B cell (primary cell): ENCODE data around the gene SMARCD3. TPM values are rescaled to one million over a fixed set of nuclear protein-coding genes. Genes with fewer than 3 reads are reported as not detected.

Source experiments
- ATAC-seq: fragments of 200-7000 bp; cut with Tn5 transposase; one replicate; pipeline ENCODE4 v1.10.0; 2021; ENCODE audit warnings: low read depth, mild to moderate bottlenecking, moderate number of reproducible peaks, moderate library complexity
- CTCF ChIA-PET: fragments of 350-600 bp; sonication (Branson Sonifier 250); formaldehyde crosslinking; loops from one replicate; lab custom pipeline; 2021; ENCODE audit warnings: antibody characterized with exemption, inconsistent platforms; lab: Charles Lee
- POLR2A ChIA-PET: fragments of 350-600 bp; sonication (Branson Sonifier 250); formaldehyde crosslinking; loops from one replicate; lab custom pipeline; 2021; ENCODE audit warnings: antibody characterized with exemption; lab: Charles Lee
- DNase-seq: peaks from one replicate; pipeline ENCODE4 v3.0.0; 2013
- H2AFZ ChIP-seq: 2 replicates; pipeline ENCODE4 v1.6.1; 2012; ENCODE audit warnings: mild to moderate bottlenecking, low read depth, low read length; ENCODE audit not compliant: insufficient read depth, poor library complexity, severe bottlenecking
- H3K27ac ChIP-seq, 2 donors: 1 replicate in 1 of 2; 2 replicates in 1 of 2; pipeline ENCODE4 v1.5.1; 2012 to 2013; ENCODE audit warnings: low read length in 2 of 2, mild to moderate bottlenecking in 2 of 2, moderate library complexity in 1 of 2
- H3K27me3 ChIP-seq, 4 experiments: fragments of 200-600 bp in 1 of 4; sonication (generic) in 1 of 4; replicated peaks in 1 of 4; 1 replicate in 2 of 4; 2 replicates in 2 of 4; pipeline versions ENCODE4 v1.6.1 to v1.7.0; 2013 to 2016; ENCODE audit warnings: low read length in 3 of 4, mild to moderate bottlenecking in 2 of 4, mixed read lengths in 1 of 4, moderate library complexity in 1 of 4; ENCODE audit not compliant: insufficient read depth in 4 of 4, control insufficient read depth in 3 of 4; ENCODE audit errors: control extremely low read depth in 1 of 4
- H3K36me3 ChIP-seq, 2 experiments: replicated peaks in 1 of 2; 1 replicate in 1 of 2; 2 replicates in 1 of 2; pipeline versions ENCODE4 v1.6.1 to v1.7.1; 2013; ENCODE audit warnings: low read length in 1 of 2; ENCODE audit not compliant: insufficient read depth in 2 of 2, control insufficient read depth in 1 of 2; ENCODE audit errors: control extremely low read depth in 1 of 2, extremely low read depth in 1 of 2
- H3K4me1 ChIP-seq, 2 donors: fragments of 200-600 bp in 1 of 2; sonication (generic) in 1 of 2; 1 replicate in 1 of 2; 2 replicates in 1 of 2; pipeline versions ENCODE4 v1.5.1 to v1.6.1; 2013 to 2017; ENCODE audit warnings: low read length in 2 of 2; ENCODE audit not compliant: control insufficient read depth in 2 of 2, insufficient read depth in 2 of 2
- H3K4me2 ChIP-seq: replicated peaks from 2 replicates; pipeline ENCODE3; 2012; ENCODE audit warnings: mild to moderate bottlenecking, low read depth, low read length; ENCODE audit not compliant: poor library complexity, severe bottlenecking
- H3K4me3 ChIP-seq, 5 experiments: fragments of 200-600 bp in 1 of 5; sonication (generic) in 1 of 5; 1 replicate in 3 of 5; 2 replicates in 2 of 5; pipeline versions ENCODE4 v1.5.1 to v1.7.0; 2011 to 2016; ENCODE audit warnings: low read length in 4 of 5, mild to moderate bottlenecking in 4 of 5, low read depth in 2 of 5, control low read depth in 1 of 5, moderate library complexity in 1 of 5; ENCODE audit not compliant: insufficient read depth in 1 of 5; ENCODE audit errors: control extremely low read depth in 1 of 5, extremely low read depth in 1 of 5
- H3K79me2 ChIP-seq: fragments of 200-600 bp; sonication (generic); one replicate; pipeline ENCODE4 v1.6.0; 2016; ENCODE audit warnings: low read length; ENCODE audit not compliant: control insufficient read depth, insufficient read depth
- H3K9ac ChIP-seq: fragments of 200-600 bp; sonication (generic); 2 replicates; pipeline ENCODE4 v1.6.1; 2017; ENCODE audit warnings: mild to moderate bottlenecking, low read length, moderate library complexity
- H3K9me3 ChIP-seq, 3 donors: one replicate each; pipeline versions ENCODE4 v1.6.1 to v1.7.1; 2013; ENCODE audit warnings: low read length in 2 of 3; ENCODE audit not compliant: control insufficient read depth in 2 of 3, insufficient read depth in 1 of 3; ENCODE audit errors: control extremely low read depth in 1 of 3
- H4K20me1 ChIP-seq: 2 replicates; pipeline ENCODE4 v1.6.0; 2012; ENCODE audit warnings: mild to moderate bottlenecking, low read length; ENCODE audit not compliant: insufficient read depth, control insufficient read depth, poor library complexity, severe bottlenecking
- H3K27ac Mint-ChIP-seq: one replicate; pipeline ENCODE4 v1.8.0; 2021; ENCODE audit warnings: mixed read lengths
- H3K27me3 Mint-ChIP-seq: one replicate; pipeline ENCODE4 v1.8.0; 2021; ENCODE audit warnings: mixed read lengths
- H3K4me1 Mint-ChIP-seq: one replicate; pipeline ENCODE4 v1.8.0; 2021; ENCODE audit warnings: mixed read lengths
- H3K4me3 Mint-ChIP-seq: one replicate; pipeline ENCODE4 v1.8.0; 2021; ENCODE audit warnings: mixed read lengths
- H3K9me3 Mint-ChIP-seq: one replicate; pipeline ENCODE4 v1.8.0; 2022; ENCODE audit warnings: mixed read lengths; ENCODE audit not compliant: insufficient read depth
- EZH2 ChIP-seq: IDR thresholded peaks from 2 replicates; pipeline ENCODE4 v1.6.1; 2012; ENCODE audit warnings: borderline replicate concordance, low read depth, mild to moderate bottlenecking, moderate library complexity, low read length; ENCODE audit not compliant: insufficient read depth, poor library complexity, severe bottlenecking
- WGBS: methylation state at CpG from one replicate; pipeline ENCODE4 v1.1.5; 2013; ENCODE audit warnings: missing lambda C conversion rate; ENCODE audit not compliant: insufficient coverage; 5-methylcytosine and 5-hydroxymethylcytosine counted together
- intact Hi-C: fragments of 100-400 bp; cut with micrococcal nuclease; formaldehyde crosslinking; loops from one replicate; pipeline ENCODE4 v1.10.0; 2022
- polyA plus RNA-seq: library from polyadenylated mRNA; depleted of rRNA; stranded (reverse); fragments of >200 nt; gene quantifications from 2 replicates; pipeline ENCODE4 v1.2.3, GENCODE V29; 2012
- total RNA-seq, 2 donors: library from RNA; stranded (reverse); fragments of 120-200 nt in 1 of 2; gene quantifications; 1 replicate in 1 of 2; 2 replicates in 1 of 2; pipeline versions ENCODE4 v1.2.3 to v1.2.4, GENCODE V29; 2013 to 2022
- TF ChIP-seq, protein P1 (sequence below): fragments of 200-600 bp; IDR thresholded peaks from one replicate; pipeline ENCODE4 v1.8.0; 2022; ENCODE audit warnings: antibody characterized with exemption, mild to moderate bottlenecking

SMARCD3 gene
- total and polyA plus RNA-seq, 2 donors (not counting 1 experiment from before 2014, with no cell fraction given) = 1.0 TPM; not detected in 1

DNA sequence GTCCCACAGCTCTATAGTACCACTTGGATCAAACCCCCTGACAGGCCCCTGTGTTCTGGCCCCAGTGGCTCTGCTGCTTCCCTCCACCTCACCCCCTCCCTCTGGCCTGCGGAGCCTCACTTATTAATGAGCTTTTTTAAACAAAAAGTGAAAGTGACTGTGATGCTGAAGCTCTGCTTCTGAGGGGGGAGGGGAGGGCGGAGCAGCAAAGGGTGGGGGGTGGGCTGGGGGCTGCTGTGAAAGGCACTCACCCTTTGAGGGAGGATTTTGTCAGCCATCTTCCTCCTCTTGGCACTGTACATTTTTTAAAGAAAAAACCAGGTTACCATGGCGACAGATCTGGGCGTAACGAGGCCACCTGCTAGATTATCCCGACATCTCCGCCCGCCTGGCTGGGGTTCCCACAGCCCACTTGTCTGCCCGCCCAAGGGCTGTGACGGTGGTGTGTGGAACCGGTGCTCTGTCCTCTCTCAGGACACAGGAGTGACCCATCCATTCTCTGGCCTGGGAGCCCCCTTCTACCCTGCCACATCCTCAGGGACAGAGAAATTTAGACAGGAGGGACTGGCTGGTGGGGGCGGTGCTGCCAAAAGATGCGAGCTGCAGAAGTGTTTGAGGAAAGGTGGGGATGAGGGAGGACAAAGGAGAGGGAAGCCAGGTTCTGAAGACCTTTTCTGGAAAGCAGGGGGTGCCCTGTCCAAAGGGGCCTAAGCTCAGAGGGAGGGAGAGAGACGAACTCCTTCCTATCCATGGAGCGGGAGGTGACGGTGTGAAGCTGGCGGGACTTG, 4.9 kb downstream of the SMARCD3 start:
- Histone ChIP-seq H3K9ac (peak overlapping the region; percentile 59), H3K27ac (no peak overlapping the region), H3K36me3 (peaks cover 0 to 3% of the 10 kb centered on the region in 2 experiments), H3K79me2 (no peaks in the 10 kb centered on the region), H3K9me3 (peaks cover 0 to 19% (median 0%) of the 10 kb centered on the region in 3 donors), H3K4me3 (peak overlapping the region in 4 of 5 experiments; percentile 13 to 69 (median 42)), H3K4me2 (peak overlapping the region; percentile 99), H2AFZ (peak overlapping the region; percentile 64), H4K20me1 (peaks cover 15% of the 10 kb centered on the region), H3K4me1 (peaks cover 41 to 44% of the 10 kb centered on the region in 2 donors), H3K27me3 (peaks cover 0 to 38% (median 17%) of the 10 kb centered on the region in 4 experiments)
- ChIA-PET POLR2A (interaction anchor here (1.7 to 1.8 kb wide), 2 partner anchors 11 to 16 kb away, joined by 6 to 13 read pairs; partner anchors contain the start of genes ABCF2 and CHPF2), CTCF (interaction anchor here (0.8 to 4.2 kb wide), 11 partner anchors 9 to 125 kb away, joined by 3 to 34 read pairs (median 4); partner anchors contain the start of genes ABCF2 and CHPF2)
- no peaks in the 10 kb centered on the region for H3K9me3 Mint-ChIP-seq
- H3K27me3 Mint-ChIP-seq = peaks cover 7% of the 10 kb centered on the region
- peak overlapping the region; percentile 38 for H3K27ac Mint-ChIP-seq
- H3K4me1 Mint-ChIP-seq = peaks cover 38% of the 10 kb centered on the region
- 15% methylated on average over 8 of the region's 17 CpGs for WGBS
- H3K4me3 Mint-ChIP-seq = peak overlapping the region; percentile 81
- no peak for TF ChIP-seq EZH2
- TF ChIP-seq, protein P1, sequence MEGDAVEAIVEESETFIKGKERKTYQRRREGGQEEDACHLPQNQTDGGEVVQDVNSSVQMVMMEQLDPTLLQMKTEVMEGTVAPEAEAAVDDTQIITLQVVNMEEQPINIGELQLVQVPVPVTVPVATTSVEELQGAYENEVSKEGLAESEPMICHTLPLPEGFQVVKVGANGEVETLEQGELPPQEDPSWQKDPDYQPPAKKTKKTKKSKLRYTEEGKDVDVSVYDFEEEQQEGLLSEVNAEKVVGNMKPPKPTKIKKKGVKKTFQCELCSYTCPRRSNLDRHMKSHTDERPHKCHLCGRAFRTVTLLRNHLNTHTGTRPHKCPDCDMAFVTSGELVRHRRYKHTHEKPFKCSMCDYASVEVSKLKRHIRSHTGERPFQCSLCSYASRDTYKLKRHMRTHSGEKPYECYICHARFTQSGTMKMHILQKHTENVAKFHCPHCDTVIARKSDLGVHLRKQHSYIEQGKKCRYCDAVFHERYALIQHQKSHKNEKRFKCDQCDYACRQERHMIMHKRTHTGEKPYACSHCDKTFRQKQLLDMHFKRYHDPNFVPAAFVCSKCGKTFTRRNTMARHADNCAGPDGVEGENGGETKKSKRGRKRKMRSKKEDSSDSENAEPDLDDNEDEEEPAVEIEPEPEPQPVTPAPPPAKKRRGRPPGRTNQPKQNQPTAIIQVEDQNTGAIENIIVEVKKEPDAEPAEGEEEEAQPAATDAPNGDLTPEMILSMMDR = no peak
- ATAC-seq = peak; percentile 18
- intact Hi-C loops = loop anchor here (1.0 to 2.0 kb wide), 2 partner anchors 16 to 71 kb away; partner anchors contain the start of gene ABCF2
- peak; percentile 75 for DNase-seq
